HFFc6 (cell line): ENCODE measurements around the gene CTNNA3. TPM values are rescaled to one million over a fixed set of nuclear protein-coding genes. Genes with fewer than 3 reads are reported as not detected.

ENCODE experiments used
- DNase-seq: peaks from one replicate; pipeline ENCODE4 v3.0.0-alpha.2; 2018
- H3K27ac Mint-ChIP-seq: 2 replicates; pipeline ENCODE4 v1.8.0; 2020; ENCODE audit warnings: mild to moderate bottlenecking, mixed read lengths
- H3K27me3 Mint-ChIP-seq: 2 replicates; pipeline ENCODE4 v1.8.0; 2021; ENCODE audit warnings: mild to moderate bottlenecking, moderate library complexity, mixed read lengths; ENCODE audit not compliant: insufficient read depth
- H3K36me3 Mint-ChIP-seq: 2 replicates; pipeline ENCODE4 v1.8.0; 2021; ENCODE audit warnings: low read depth, mixed read lengths
- H3K4me1 Mint-ChIP-seq: 2 replicates; pipeline ENCODE4 v1.8.0; 2020; ENCODE audit warnings: low read depth, mixed read lengths
- H3K4me3 Mint-ChIP-seq: 2 replicates; pipeline ENCODE4 v1.8.0; 2020; ENCODE audit warnings: mild to moderate bottlenecking, moderate library complexity, mixed read lengths
- H3K9me3 Mint-ChIP-seq: 2 replicates; pipeline ENCODE4 v1.8.0; 2020; ENCODE audit warnings: mild to moderate bottlenecking, mixed read lengths
- CTCF ChIP-seq: fragments of 200-600 bp; sonication (generic); IDR thresholded peaks from 2 replicates; pipeline ENCODE4 v1.5.0; 2021; ENCODE audit warnings: antibody characterized with exemption, mild to moderate bottlenecking
- total RNA-seq, 6 experiments: library from RNA; stranded (reverse); fragmentation: NEBNext Ultra II Directional; extraction: Animal tissue kit (Norgen Biotek cat#: 25700); gene quantifications; 2 replicates in 1 of 6; 3 replicates in 5 of 6; pipeline ENCODE4 v1.2.3, GENCODE V29; 2021

The CTNNA3 gene
- total RNA-seq, 6 experiments from 2014 or later = not detected

- no peak for TF ChIP-seq CTCF
- no peaks in the 10 kb centered on the region for H3K36me3 Mint-ChIP-seq
- peaks cover 3% of the 10 kb centered on the region for H3K9me3 Mint-ChIP-seq
- no peaks in the 10 kb centered on the region; the same call in 1 of the 2 replicates for H3K4me1 Mint-ChIP-seq
- H3K27ac Mint-ChIP-seq = no peak overlapping the region
- no peak overlapping the region for H3K4me3 Mint-ChIP-seq
- DNase-seq = no peak
- no peaks in the 10 kb centered on the region; the same call in 1 of the 2 replicates for H3K27me3 Mint-ChIP-seq
These were observed 66.5 kb downstream of the CTNNA3 start for GRCh38 chr10:67629461-67629971.

- TF ChIP-seq CTCF = no peak
These were observed 73.0 kb downstream of the CTNNA3 start for GRCh38 chr10:67622984-67623383.

GRCh38 chr10:67622511-67622910 lies 73.5 kb downstream of the CTNNA3 start:
- Mint-ChIP-seq H3K36me3 (no peaks in the 10 kb centered on the region), H3K4me1 (peaks cover 14% of the 10 kb centered on the region), H3K4me3 (no peak overlapping the region), H3K9me3 (no peaks in the 10 kb centered on the region), H3K27me3 (no peaks in the 10 kb centered on the region), H3K27ac (no peak overlapping the region)
- TF ChIP-seq CTCF = no peak
- DNase-seq = no peak

More at GRCh38 chr10:67622984-67623383, 73.0 kb downstream of the CTNNA3 start:
- Mint-ChIP-seq H3K4me1 (peaks cover 10% of the 10 kb centered on the region), H3K36me3 (no peaks in the 10 kb centered on the region), H3K27ac (no peak overlapping the region), H3K9me3 (no peaks in the 10 kb centered on the region), H3K27me3 (no peaks in the 10 kb centered on the region), H3K4me3 (no peak overlapping the region)
- DNase-seq = no peak

GRCh38 chr10:67621834-67622233 lies 74.2 kb downstream of the CTNNA3 start:
- no peaks in the 10 kb centered on the region for H3K27me3 Mint-ChIP-seq
- no peaks in the 10 kb centered on the region for H3K36me3 Mint-ChIP-seq
- TF ChIP-seq CTCF = no peak
- DNase-seq = no peak
- H3K9me3 Mint-ChIP-seq = no peaks in the 10 kb centered on the region
- no peak overlapping the region for H3K27ac Mint-ChIP-seq
- peaks cover 18% of the 10 kb centered on the region for H3K4me1 Mint-ChIP-seq
- no peak overlapping the region for H3K4me3 Mint-ChIP-seq

GRCh38 chr10:67618116-67618515 lies 77.9 kb downstream of the CTNNA3 start:
- peaks cover 7% of the 10 kb centered on the region; the same call in 1 of the 2 replicates for H3K36me3 Mint-ChIP-seq
- H3K27me3 Mint-ChIP-seq = no peaks in the 10 kb centered on the region
- H3K27ac Mint-ChIP-seq = peak overlapping the region; percentile 26
- peak overlapping the region; percentile 14; the same call in 1 of the 2 replicates for H3K4me3 Mint-ChIP-seq
- no peaks in the 10 kb centered on the region; the same call in 1 of the 2 replicates for H3K9me3 Mint-ChIP-seq
- peak; percentile 54 for DNase-seq
- peaks cover 33% of the 10 kb centered on the region for H3K4me1 Mint-ChIP-seq
- no peak for TF ChIP-seq CTCF
